Activated CD8-positive, alpha-beta memory T cell treated with anti-CD3 and anti-CD28 coated beads, Interleukin-2, amount 50 U/mL, for 1 hour (primary cell): Measurements from ENCODE around the gene RABGAP1L.
"Not testable (repeated sequence)": the region's sequence is repeated elsewhere in the genome, so short reads cannot be mapped to it uniquely, and the experiment has no call there.

Experiments used
- DNase-seq: peaks from one replicate; pipeline ENCODE4 v3.0.0-alpha.2; 2020; ENCODE audit errors: extremely low read depth

The RABGAP1L gene

DNA sequence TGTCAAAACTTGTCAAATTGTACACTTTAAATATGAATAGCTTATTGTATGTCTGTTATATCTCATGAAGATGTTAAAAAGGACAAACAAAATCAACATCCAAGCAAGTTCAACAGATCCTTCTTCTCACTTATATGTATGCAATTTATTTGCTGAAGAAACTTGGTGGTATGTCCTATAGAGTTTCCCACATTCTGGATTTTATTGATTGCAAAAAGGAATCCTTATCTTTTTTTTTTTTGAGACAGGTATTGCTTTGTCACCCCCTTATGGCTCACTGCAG lies 5.6 kb upstream of the RABGAP1L start:
- DNase-seq: no peak

DNA sequence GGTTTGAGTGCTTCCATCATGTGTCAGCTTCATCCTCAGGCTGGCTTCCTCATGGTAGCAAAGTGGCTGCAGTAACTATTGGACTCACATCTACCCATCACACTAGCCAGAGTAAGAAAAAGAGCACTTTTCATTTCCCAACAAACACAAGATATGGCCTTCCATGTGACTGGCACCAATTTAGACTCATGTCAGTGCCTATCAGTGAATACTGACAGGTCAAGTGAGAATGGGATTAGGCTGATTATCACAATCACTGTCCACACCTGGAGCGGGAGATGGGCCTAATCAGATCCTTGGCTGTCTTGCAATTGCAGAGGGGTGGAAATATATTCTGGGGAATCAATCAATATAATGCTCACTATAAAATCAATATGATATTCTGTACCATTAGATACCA lies 2.9 kb upstream of the RABGAP1L start:
- no peak for DNase-seq

DNA sequence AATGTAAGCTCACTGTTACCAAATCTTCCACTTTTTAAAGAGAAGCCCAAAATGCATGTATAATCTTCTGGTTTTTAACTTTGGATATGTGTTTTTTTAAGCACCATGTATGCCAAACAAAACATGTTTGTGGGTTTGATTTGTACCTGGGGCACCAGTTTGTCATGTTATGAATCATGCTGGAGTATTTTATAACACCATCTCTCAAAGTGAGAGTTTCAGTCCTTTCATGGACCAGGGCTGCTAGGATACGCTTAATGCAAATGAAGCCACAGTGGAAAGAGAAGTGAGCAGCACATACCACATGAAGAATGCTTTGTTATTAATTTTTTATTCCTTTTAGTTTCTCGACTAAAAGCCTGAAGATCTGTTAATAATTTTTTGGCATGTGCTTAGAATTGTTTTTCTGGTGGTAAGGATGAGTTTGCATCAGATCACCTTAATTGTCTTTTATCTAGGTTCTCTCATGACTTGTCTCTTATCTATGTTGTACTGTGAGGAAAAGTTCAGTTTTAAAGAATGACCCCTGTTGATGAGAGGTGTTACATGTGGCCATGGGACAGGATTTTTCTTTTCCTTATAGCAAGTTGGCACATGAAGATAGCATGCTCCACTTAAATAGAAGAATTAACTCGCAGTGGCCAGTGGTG lies 2.0 kb upstream of the RABGAP1L start:
- no peak for DNase-seq

DNA sequence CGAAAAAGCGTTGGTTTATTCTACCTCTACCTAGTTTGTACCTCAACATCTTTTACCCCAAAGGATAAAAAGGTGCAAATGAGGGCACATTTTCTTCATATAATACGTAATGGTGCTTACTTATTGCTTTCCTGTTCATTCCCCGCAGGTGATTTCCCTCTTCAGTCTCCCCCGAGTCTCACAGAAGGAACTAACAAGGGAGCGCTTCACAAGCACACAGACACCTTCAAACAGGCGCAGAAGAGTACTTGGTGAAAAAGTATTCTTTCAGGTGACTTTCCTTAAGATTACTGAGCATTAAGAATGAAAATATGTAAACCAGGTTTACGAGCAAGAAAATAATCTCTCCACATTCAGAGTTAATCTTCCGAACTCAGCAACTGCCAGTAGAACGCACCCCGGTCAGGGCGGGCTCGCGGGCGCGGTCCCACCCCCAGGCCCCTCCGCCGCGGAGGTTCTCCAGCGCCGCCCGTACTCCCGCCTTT lies 511 bp upstream of the RABGAP1L start:
- DNase-seq: no peak

DNA sequence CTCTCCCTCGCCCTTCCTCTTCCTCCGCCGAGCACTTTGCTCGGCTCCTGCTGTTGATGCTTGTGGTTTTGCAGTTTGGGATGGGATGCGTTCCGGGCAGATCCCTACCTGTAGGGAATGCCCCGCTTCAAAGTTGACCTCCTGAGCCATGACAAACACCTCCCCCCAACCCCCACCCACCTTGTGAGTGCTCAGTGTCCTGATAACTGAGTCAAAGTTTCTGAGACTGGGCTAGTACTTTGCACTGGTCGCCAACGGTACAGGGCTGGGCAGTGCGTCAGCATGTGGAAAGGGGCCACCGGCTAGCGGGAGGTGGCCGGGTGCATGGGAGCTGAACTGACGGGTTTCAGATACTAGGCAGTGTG lies 771 bp downstream of the RABGAP1L start:
- no peak for DNase-seq

DNA sequence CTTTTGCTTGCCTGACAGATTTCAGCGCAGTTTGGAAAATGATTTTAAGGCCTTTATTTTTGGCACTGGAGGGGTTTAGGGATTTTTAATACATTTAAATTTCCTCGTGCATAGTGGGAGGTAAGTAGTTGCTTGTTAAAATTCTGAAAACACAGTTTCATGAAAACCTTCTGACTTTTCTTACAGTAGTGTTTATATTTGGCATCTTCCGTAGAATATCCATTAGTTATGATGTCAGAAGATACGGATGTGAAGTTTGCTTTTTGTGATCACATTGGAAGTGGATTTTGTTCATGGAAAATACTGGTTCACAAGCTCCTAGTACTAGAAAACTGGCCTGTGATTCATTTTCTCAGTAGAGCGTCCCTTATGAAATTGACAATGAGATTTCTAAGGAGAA lies 1.3 kb downstream of the RABGAP1L start:
- no peak for DNase-seq

DNA sequence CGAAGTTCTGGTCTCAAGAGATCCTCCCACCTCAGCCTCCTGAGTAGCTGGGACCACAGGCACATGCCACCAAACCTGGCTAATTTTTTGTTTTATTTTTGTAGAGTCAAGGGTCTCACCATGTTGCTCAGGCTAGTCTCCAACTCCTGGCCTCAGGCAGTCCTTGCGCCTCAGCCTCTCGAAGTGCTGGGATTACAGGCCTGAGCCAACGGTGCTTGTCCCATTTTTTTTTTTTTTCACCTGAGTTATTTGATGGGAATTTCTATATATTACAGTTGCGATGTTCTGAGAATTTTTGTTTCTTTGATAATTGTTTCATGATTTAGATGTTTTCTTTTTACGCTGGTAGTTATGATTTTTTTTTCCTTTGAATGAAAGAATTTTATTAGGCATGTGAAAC lies 2.5 kb downstream of the RABGAP1L start:
- DNase-seq: no peak

DNA sequence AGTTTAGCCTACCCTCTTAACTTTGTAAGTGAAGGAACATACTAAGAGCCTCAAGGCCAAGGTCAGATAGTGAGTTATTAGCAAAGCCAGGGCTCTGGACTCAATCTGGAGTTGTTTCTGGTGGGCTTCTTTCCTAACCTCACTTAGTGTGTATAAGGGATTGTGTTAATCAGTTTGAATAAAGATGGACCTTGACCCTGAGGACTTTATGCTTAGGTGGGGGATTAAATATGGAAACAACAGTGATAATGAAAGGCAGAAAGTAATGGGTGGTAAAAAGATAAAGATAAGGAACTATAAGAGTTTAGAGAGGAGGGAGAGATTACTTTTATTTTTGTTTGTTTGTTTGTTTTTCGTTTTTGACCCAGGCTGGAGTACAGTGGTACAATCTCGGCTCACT lies 5.5 kb downstream of the RABGAP1L start:
- no peak for DNase-seq

DNA sequence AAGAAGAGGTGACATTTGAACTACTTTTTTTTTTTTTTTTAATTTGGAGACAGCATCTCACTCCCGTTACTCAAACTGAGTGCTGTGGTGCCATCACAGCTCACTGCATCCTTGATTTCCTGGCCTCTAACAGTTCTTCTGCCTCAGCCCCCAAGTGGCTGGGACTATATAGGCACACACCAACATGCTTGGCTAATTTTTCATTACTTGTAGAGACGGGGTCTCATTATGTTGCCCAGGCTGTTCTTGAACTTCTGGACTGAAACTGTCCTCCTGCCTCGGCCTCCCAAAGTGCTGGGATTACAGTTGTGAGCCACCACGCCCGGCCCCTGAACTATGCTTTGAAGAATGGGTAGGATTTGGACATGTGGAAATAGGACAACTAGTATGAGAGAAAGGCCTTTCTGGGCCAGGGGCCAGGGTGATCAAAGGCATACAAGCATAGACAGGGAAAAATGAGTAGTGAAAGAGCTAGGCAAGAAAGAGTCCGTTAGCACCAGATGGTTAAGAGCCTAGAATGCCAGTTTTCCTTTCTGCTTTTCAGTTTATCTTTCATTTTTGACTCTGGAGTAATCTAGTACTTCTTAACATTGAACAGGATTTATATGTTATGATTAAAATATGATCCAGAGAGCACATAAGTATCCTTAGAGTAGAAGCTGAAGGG lies 6.3 kb downstream of the RABGAP1L start:
- no peak for DNase-seq

DNA sequence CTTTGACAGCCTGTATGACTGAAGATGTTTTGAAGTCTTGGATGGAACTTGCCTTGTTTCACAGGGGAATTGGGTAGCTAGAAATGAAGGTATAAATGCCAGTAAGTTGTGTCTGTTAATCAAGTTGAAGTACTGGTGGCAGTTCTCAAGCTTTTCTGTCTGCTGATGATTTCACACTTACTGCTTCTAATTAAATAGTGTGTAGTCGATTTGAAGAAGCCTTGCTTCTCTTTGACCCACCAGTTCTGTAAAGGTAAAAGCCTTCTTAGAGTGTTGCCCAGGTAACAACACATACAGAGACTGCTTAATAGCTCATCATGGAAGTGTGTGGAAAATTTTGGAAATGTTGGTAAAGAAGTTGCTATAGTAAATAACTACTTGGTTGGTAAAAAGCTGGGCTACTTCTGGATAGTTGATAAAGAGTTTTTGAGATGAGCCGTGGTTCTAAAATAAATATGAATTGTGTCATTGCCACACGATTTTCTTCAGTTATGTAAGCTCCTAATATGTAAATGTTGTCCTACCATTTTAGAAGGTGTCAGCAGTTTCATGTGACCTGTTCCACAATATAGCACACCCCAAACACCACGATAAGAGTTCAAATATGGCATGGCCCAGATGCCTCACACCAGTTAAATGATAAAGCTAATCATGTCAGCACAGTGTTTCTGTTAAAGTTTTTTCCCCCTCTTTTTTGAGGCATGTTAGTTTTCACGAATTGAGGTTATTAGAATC lies 7.4 kb downstream of the RABGAP1L start:
- no peak for DNase-seq

DNA sequence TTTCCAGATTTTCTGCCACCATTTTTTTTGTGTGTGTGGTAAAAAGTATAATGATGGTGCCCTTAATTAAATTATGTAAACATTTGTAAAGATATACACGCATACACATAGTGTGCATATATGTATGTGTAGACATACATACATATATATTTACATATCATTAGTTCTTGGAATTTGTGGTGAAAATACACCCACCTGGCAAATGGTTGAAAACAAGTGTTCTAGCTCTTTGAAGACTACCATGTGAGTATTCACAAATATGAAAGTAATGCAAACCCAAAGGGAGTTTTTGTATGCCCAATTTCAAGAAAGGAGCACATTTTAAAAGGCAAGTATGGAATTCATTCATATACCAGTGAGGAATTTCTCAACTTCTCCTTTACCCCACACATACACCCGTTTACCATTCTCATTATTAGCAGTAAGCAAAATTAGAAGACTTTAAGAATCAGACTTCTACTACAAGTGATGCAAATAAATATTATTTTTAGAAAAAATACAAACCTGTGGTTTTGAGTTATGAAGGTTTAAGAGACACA lies 8.0 kb downstream of the RABGAP1L start:
- DNase-seq: no peak

DNA sequence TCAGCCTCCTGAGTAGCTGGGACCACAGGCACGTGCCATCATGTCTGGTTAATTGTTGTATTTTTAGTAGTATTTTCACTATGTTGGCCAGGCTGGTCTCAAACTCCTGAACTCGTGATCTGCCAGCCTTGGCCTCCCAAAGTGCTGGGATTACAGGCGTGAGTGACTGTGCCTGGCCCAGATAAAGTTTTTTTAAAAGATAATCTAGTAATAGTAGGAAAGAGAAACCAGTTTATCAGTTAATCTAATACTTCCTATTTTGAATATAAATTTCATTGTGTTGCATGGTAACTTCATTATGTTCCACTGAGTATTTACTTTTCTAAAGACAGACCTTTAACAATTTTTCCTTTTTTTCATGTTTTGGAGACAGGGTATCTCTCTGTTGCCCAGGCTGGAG lies 10.0 kb downstream of the RABGAP1L start:
- DNase-seq: no peak

DNA sequence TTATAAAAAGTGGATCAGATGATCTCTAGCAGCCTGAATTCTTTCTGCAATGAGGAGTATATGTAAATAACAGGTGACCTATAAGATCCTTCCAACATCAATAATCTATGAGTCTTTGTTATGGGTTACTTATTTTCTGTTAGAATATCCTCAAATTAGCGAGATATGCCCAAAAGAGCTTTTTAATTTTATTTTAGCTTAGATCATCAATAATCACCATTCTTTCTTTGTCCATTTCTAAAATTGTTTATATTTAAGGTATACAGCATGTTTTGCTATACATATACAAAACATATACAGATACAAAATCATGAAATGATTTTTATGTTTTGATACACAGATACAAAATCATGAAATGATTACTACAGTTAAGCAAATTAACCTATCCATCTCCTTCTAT lies 11.8 kb downstream of the RABGAP1L start:
- no peak for DNase-seq

DNA sequence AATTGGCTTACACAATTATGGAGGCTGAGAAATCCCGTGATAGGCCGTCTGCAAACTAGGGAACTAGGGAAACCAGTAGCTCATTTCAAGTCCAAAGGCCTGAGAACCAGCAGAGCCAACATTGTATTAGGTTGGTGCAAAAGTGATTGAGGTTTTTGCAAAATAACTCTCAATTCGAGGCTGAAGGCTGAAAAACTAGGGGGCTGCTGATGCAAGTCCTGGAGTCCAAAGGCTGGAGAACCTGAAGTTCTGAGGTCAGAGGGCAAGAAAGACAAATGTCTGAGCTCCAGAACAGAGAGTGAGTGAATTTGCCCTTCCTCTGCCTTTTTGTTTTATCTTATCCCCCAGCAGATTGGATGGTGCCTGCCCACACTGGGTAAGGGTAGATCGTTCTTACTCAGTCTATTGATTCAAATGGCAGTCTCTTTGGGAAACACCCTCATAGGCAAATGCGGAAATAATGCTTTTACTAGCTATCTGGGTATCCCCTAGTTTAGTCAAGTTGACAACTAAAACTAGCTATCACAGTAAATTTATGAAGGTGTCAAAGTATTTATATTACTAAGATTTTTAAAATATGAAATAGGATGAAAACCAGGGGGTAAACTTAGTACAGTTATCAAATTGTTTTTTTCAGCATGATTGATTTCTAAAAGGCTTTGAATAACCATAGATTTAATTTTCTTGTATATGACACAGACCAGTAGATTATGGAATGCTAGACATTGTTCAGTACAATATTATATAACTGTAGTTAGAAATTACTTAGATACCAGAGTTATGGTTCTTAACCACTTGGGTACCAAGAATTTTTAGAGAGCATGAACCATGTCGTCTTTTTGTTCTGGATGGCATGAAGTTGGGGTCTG lies 15.4 kb downstream of the RABGAP1L start:
- DNase-seq: no peak

DNA sequence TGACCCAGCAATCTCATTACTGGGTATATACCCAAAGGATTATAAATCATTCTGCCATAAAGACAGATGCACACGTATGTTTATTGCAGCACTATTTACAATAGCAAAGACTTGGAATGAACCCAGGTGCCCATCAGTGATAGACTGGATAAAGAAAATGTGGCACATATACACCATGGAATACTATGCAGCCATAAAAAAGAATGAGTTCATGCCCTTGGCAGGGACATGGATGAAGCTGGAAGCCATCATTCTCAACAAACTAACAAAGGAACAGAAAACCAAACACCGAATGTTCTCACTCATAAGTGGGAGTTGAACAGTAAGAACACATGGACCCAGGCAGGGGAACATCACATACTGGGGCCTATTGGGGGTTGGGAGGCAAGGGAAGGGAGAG lies 19.1 kb downstream of the RABGAP1L start:
- not testable (repeated sequence) for DNase-seq

DNA sequence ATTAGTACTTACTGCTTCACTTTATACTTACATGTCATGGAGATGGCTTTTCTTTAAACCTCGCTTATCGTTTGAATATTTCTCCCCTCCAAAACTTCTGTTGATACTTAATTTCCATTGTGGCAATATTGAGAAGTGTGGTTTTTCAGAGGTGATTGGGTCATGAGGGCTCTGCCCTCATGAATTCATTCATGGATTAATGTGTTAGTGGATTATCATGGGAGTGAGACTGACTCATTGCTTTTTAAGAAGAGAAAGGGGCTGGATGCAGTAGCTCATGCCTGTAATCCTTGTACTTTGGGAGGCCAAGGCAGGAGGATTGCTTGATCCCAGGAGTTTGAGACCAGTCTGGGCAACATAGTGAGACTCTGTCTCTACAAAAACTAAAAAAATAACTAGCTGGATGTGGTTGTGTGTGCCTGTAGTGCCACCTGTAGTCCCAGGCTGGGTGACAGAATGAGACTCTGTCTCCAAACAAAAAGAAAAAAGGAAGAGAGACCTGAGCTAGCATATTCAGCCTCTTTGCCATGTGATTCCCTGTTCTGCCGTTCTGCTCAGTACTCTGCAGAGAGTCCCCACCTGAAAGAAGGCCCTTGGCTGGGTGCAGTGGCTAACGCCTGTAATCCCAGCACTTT lies 30.2 kb downstream of the RABGAP1L start:
- DNase-seq: no peak

DNA sequence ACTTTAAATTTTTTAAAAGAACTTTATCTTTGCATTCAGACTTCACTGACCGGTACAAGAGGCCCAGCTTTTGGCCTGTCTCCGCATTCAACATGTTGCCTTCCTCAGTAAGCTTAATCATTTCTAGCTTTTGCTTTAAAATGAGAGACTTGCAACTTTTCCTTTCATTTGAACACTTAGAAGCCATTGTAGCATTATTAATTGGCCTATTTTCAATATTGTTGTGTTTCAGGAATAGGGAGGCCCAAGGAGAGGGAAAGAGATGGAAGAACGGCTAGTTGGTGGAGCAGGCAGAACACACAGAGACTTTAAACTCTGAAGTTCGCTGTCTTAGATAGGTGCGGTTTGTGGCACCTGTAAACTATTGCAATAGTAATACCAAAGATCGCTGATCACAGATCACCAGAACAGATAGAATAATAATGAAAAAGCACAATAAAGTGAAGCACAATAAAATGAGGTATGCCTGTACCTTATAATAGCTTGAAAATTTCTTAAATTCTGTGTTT lies 31.4 kb downstream of the RABGAP1L start:
- DNase-seq: no peak

DNA sequence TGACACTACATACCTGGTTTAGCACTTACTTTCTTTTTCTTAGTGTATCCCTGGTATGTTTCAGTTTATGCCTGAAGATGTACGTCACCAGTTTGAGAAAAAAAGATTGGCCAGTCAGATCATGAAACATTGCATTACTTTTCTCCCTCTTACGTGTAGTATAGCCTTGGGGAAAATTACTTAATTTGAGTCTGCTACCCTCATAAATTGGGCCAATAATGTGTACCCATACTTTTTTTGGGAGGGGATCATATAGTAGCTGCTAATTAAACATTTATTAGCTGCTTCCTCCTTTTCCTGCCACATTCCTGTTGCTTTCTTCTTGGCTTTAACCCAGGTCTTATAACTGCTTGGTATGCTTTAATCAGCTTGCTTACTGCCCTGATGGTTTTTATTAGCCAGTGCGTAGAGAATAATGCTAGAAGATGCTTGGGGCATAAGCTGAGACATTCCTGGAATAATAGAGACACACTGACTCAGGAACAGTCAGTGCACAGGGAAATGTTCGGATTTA lies 32.1 kb downstream of the RABGAP1L start:
- no peak for DNase-seq

DNA sequence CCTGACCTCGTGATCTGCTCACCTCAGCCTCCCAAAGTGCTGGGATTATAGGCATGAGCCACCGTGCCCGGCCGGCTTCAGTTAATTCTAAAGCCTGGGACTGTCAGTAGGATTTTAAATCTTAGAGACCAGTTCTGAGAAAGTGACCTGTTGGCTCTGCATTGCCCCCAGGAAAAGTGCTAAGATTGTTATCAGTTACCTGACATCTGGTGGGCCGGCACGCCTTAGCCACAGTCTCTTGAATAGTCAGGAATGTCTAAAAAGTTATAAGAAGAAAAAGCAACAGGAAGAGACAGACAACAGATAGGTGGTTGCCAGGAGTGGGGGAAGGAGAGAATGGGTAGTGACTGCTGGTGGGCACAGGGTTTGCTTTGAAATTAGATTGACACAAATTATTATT lies 35.1 kb downstream of the RABGAP1L start:
- DNase-seq: no peak

DNA sequence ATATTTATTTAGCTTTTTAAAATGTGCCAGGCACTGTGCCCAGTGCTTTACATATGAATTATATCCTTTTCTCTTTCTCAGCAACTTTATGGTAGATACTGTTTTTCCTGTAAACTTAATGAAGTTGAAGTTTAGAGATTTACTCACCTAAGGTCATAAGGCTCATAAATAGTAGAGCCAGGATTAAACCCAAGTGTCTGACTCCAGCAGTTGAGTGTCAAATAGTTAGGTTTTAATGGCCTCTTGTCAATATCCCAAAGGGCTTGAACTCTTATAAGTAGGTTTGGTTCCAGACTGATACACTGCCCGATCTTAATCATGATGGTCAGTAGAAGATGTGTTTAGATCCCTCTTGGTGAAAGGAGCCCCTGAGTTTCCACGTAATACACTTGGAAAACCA lies 37.8 kb downstream of the RABGAP1L start:
- no peak for DNase-seq

DNA sequence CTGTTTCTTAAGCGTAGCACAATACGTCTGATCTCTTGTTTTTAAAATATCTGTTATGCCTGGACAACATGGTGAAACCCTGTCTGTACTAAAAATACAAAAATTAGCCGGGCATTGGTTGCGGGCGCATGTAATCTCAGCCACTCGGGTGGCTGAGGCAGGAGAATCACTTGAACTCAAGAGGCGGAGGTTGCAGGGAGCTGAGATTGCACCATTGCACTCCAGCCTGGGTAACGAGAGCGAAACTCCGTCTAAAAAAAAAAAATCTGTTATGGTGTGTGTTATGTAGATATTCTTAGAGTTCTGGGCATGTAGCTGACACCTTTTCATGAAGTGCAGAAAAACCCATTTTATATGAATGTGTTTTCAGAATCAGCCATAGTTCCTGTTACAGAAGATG lies 38.2 kb downstream of the RABGAP1L start:
- no peak for DNase-seq
